CD4-positive, alpha-beta T cell (primary cell): ENCODE data around the gene MIEN1. TPM values are rescaled to one million over a fixed set of nuclear protein-coding genes. Genes with fewer than 3 reads are reported as not detected.
"Not testable (repeated sequence)": the region's sequence is repeated elsewhere in the genome, so short reads cannot be mapped to it uniquely, and the experiment has no call there.

Experiments used
- ATAC-seq: fragments of 200-7000 bp; cut with Tn5 transposase; one replicate; pipeline ENCODE4 v1.10.0; 2022; ENCODE audit warnings: mild to moderate bottlenecking; ENCODE audit not compliant: poor library complexity
- CTCF ChIA-PET: fragments of 350-600 bp; sonication (Branson Sonifier 250); formaldehyde crosslinking; loops from one replicate; lab custom pipeline; 2021; ENCODE audit warnings: antibody characterized with exemption, inconsistent platforms; lab: Charles Lee
- POLR2A ChIA-PET: fragments of 350-600 bp; sonication (Branson Sonifier 250); formaldehyde crosslinking; loops from one replicate; lab custom pipeline; 2021; ENCODE audit warnings: antibody characterized with exemption, inconsistent platforms; lab: Charles Lee
- DNase-seq, 14 experiments: peaks; one replicate each; pipeline ENCODE4 v3.0.0-alpha.2; 2013 to 2020; ENCODE audit warnings: mixed read lengths in 2 of 14
- H3K27ac ChIP-seq, 2 donors: one replicate each; pipeline versions ENCODE4 v1.5.1 to v1.7.0; 2013; ENCODE audit warnings: low read length in 2 of 2, low read depth in 1 of 2, mild to moderate bottlenecking in 1 of 2
- H3K27me3 ChIP-seq, 2 experiments: 1 replicate in 1 of 2; 2 replicates in 1 of 2; pipeline versions ENCODE4 v1.6.1 to v1.7.0; 2013; ENCODE audit warnings: low read length in 2 of 2, control low read depth in 1 of 2, mild to moderate bottlenecking in 1 of 2, moderate library complexity in 1 of 2; ENCODE audit not compliant: insufficient read depth in 2 of 2, control insufficient read depth in 1 of 2
- H3K36me3 ChIP-seq: one replicate; pipeline ENCODE4 v1.6.1; 2013; ENCODE audit warnings: low read length, control low read depth; ENCODE audit not compliant: insufficient read depth
- H3K4me1 ChIP-seq: one replicate; pipeline ENCODE4 v1.6.1; 2013; ENCODE audit warnings: low read length, control low read depth; ENCODE audit not compliant: insufficient read depth
- H3K4me3 ChIP-seq: one replicate; pipeline ENCODE4 v1.5.1; 2013; ENCODE audit warnings: mild to moderate bottlenecking, low read length, moderate library complexity
- H3K9me3 ChIP-seq, 2 experiments: 1 replicate in 1 of 2; 2 replicates in 1 of 2; pipeline versions ENCODE4 v1.6.1 to v1.7.0; 2013; ENCODE audit warnings: low read length in 2 of 2, mild to moderate bottlenecking in 2 of 2, control low read depth in 1 of 2, moderate library complexity in 1 of 2; ENCODE audit not compliant: control insufficient read depth in 1 of 2, insufficient read depth in 1 of 2
- H3K27ac Mint-ChIP-seq: one replicate; pipeline ENCODE4 v1.8.0; 2020; ENCODE audit warnings: mixed read lengths
- H3K27me3 Mint-ChIP-seq: one replicate; pipeline ENCODE4 v1.8.0; 2021; ENCODE audit warnings: mixed read lengths
- H3K36me3 Mint-ChIP-seq: one replicate; pipeline ENCODE4 v1.8.0; 2021; ENCODE audit warnings: low read depth, mixed read lengths
- H3K4me1 Mint-ChIP-seq: one replicate; pipeline ENCODE4 v1.8.0; 2021; ENCODE audit warnings: low read depth, mixed read lengths
- H3K4me3 Mint-ChIP-seq: one replicate; pipeline ENCODE4 v1.8.0; 2020; ENCODE audit warnings: mild to moderate bottlenecking, mixed read lengths
- H3K9me3 Mint-ChIP-seq: one replicate; pipeline ENCODE4 v1.8.0; 2020; ENCODE audit warnings: mixed read lengths
- intact Hi-C, 2 experiments: fragments of 100-400 bp; cut with DNase I in 1 of 2; cut with micrococcal nuclease in 1 of 2; formaldehyde crosslinking; loops; one replicate each; pipeline versions ENCODE4 v1.15.1 to v1.9.0; 2023 to 2025; cut with DNase I, micrococcal nuclease
- total RNA-seq, 174 experiments: library from RNA in 2 of 174; stranded (reverse) in 2 of 174; gene quantifications; one replicate each; pipeline ENCODE4 v1.2.3 and lab custom pipeline; 2021 to 2026
- TF ChIP-seq, protein P1 (sequence below): fragments of 200-600 bp; IDR thresholded peaks from one replicate; pipeline ENCODE4 v1.8.0; 2022; ENCODE audit warnings: antibody characterized with exemption, mild to moderate bottlenecking

The MIEN1 gene
- total RNA-seq, 2 experiments from 2014 or later: 31.5 to 32.3 TPM

DNA sequence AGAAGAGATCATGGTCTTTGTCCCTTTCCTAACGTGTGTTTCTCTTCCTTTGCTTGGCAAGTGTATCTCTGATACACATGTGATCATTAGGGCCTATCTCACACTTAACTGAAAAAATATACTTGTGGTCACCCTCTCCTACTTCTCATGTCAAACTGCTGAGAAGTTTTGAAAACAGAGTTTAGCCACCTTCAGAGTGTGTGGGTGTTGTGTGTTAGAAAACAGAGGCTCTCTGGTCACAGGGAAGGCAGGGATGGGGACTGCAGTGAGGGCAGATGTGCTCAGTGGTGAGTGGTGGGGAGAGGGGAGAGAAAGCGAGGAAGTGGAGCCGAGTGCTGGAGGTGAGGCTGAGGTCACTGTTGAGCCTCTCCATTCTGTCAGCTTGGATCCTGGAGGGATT, 36.8 kb upstream of the MIEN1 start:
- peak overlapping the region; percentile 84 for H3K27ac Mint-ChIP-seq
- H3K4me3 Mint-ChIP-seq: no peak overlapping the region
- POLR2A ChIA-PET: interaction anchor here (1.0 to 1.4 kb wide), 2 partner anchors 9 to 14 kb away, joined by 3 read pairs; no protein-coding TSS in a partner anchor
- CTCF ChIA-PET: no interaction called here
- no peaks in the 10 kb centered on the region for H3K27me3 Mint-ChIP-seq
- peaks cover 87% of the 10 kb centered on the region for H3K36me3 Mint-ChIP-seq
- H3K9me3 Mint-ChIP-seq: no peaks in the 10 kb centered on the region
- ATAC-seq (no peak), DNase-seq (peak in 1 of 14 experiments; percentile 44)
- peaks cover 84% of the 10 kb centered on the region for H3K4me1 Mint-ChIP-seq
- no peaks in the 10 kb centered on the region for H3K9me3 ChIP-seq
- H3K4me3 ChIP-seq: no peak overlapping the region
- H3K27ac ChIP-seq: peak overlapping the region; percentile 38 to 51
- H3K27me3 ChIP-seq: no peaks in the 10 kb centered on the region
- H3K36me3 ChIP-seq: peaks cover 80% of the 10 kb centered on the region
- peaks cover 68% of the 10 kb centered on the region for H3K4me1 ChIP-seq
- intact Hi-C loops: no loop called here
- TF ChIP-seq, protein P1, sequence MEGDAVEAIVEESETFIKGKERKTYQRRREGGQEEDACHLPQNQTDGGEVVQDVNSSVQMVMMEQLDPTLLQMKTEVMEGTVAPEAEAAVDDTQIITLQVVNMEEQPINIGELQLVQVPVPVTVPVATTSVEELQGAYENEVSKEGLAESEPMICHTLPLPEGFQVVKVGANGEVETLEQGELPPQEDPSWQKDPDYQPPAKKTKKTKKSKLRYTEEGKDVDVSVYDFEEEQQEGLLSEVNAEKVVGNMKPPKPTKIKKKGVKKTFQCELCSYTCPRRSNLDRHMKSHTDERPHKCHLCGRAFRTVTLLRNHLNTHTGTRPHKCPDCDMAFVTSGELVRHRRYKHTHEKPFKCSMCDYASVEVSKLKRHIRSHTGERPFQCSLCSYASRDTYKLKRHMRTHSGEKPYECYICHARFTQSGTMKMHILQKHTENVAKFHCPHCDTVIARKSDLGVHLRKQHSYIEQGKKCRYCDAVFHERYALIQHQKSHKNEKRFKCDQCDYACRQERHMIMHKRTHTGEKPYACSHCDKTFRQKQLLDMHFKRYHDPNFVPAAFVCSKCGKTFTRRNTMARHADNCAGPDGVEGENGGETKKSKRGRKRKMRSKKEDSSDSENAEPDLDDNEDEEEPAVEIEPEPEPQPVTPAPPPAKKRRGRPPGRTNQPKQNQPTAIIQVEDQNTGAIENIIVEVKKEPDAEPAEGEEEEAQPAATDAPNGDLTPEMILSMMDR: no peak

GRCh38 chr17:39765766-39766165, 35.4 kb upstream of the MIEN1 start:
- H3K27ac Mint-ChIP-seq: peak overlapping the region; percentile 84
- H3K4me1 Mint-ChIP-seq: peaks cover 76% of the 10 kb centered on the region
- DNase-seq: no peak
- peaks cover 76% of the 10 kb centered on the region for H3K36me3 ChIP-seq
- H3K4me1 ChIP-seq: peaks cover 60% of the 10 kb centered on the region
- POLR2A ChIA-PET: interaction anchor here (2.0 kb wide), 1 partner anchor 10 kb away, joined by 7 read pairs; no protein-coding TSS in a partner anchor
- ATAC-seq: no peak
- H3K36me3 Mint-ChIP-seq: peaks cover 87% of the 10 kb centered on the region
- CTCF ChIA-PET: interaction anchor here (1.3 to 1.5 kb wide), 2 partner anchors 11 to 98 kb away, joined by 4 read pairs; partner anchors contain the start of gene IKZF3
- TF ChIP-seq, protein P1: no peak
- H3K27me3 ChIP-seq: no peaks in the 10 kb centered on the region
- no peaks in the 10 kb centered on the region for H3K9me3 Mint-ChIP-seq
- intact Hi-C loops: no loop called here
- no peak overlapping the region for H3K4me3 ChIP-seq
- no peaks in the 10 kb centered on the region for H3K9me3 ChIP-seq
- no peaks in the 10 kb centered on the region for H3K27me3 Mint-ChIP-seq
- H3K4me3 Mint-ChIP-seq: no peak overlapping the region
- no peak overlapping the region for H3K27ac ChIP-seq

DNA sequence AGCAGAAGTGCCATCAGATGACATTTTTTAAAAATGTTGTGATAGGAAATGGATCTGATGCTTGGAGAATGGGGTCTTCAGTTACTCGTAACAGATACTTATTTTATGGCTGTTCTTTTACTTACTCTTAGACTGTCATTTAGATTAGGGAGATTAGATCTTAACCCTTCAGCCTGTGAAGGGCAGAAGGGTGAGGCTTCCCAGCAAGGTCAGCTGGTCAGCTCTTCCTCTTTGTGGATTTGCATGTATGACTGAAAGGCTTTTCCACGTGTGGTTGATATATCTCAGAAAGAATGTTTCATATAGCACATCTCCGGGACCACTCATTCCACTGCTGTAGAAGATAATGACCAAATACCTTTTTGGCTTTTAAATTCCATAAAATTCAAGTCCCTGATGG, 34.8 kb upstream of the MIEN1 start:
- intact Hi-C loops: no loop called here
- H3K36me3 Mint-ChIP-seq: peaks cover 84% of the 10 kb centered on the region
- POLR2A ChIA-PET: interaction anchor here (2.0 kb wide), 1 partner anchor 10 kb away, joined by 7 read pairs; no protein-coding TSS in a partner anchor

DNA sequence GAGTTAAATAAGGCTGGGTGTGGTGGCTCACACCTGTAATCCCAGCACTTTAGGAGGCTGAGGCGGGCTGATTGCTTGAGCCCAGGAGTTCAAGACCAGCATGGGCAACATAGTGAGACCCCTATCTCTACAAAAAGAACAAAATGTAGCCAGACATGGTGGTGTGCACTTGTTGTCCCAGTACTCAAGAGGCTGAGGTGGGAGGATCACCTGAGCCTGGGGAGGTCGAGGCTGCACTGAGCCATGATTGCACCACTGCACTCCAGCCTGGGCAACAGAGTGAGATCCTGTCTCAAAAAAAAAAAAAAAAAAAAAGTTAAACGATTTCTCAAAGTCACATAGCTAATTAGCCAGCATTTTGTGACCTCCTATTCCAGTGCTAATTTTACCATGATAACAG, 33.8 kb upstream of the MIEN1 start:
- H3K9me3 Mint-ChIP-seq, H3K27me3 ChIP-seq, H3K4me3 Mint-ChIP-seq, ATAC-seq, intact Hi-C loops, H3K27me3 Mint-ChIP-seq, DNase-seq, H3K27ac Mint-ChIP-seq, H3K27ac ChIP-seq, H3K9me3 ChIP-seq, H3K4me3 ChIP-seq: not testable (repeated sequence)
- Histone ChIP-seq H3K4me1 (peaks cover 49% of the 10 kb centered on the region), H3K36me3 (peaks cover 74% of the 10 kb centered on the region)
- H3K36me3 Mint-ChIP-seq: peaks cover 79% of the 10 kb centered on the region
- CTCF ChIA-PET: interaction anchor here (1.3 to 1.9 kb wide), 4 partner anchors 11 to 100 kb away, joined by 3 to 6 read pairs (median 4); partner anchors contain the start of genes IKZF3 and MIEN1
- peaks cover 69% of the 10 kb centered on the region for H3K4me1 Mint-ChIP-seq
- POLR2A ChIA-PET: interaction anchor here (1.2 to 2.0 kb wide), 2 partner anchors 11 to 98 kb away, joined by 3 to 7 read pairs; no protein-coding TSS in a partner anchor

More for the DNA sequence above, 34.8 kb upstream of the MIEN1 start:
- no peaks in the 10 kb centered on the region for H3K27me3 Mint-ChIP-seq
- no peaks in the 10 kb centered on the region for H3K9me3 Mint-ChIP-seq
- Histone ChIP-seq H3K4me1 (peaks cover 54% of the 10 kb centered on the region), H3K4me3 (no peak overlapping the region), H3K27ac (no peak overlapping the region), H3K27me3 (no peaks in the 10 kb centered on the region), H3K36me3 (peaks cover 78% of the 10 kb centered on the region), H3K9me3 (no peaks in the 10 kb centered on the region)
- H3K4me1 Mint-ChIP-seq: peaks cover 72% of the 10 kb centered on the region
- TF ChIP-seq, protein P1: no peak
- peak overlapping the region; percentile 84 for H3K27ac Mint-ChIP-seq
- no peak overlapping the region for H3K4me3 Mint-ChIP-seq
- CTCF ChIA-PET: interaction anchor here (1.3 to 1.5 kb wide), 2 partner anchors 12 to 99 kb away, joined by 4 read pairs; partner anchors contain the start of gene IKZF3
- DNase-seq (no peak), ATAC-seq (no peak)
